T-helper 22 cell (primary cell): Measurements from ENCODE around the gene PLXDC2.
"Not testable (repeated sequence)": the region's sequence is repeated elsewhere in the genome, so short reads cannot be mapped to it uniquely, and the experiment has no call there.

ENCODE experiments used
- DNase-seq: peaks from one replicate; pipeline ENCODE4 v3.0.0-alpha.2; 2020; ENCODE audit warnings: low read depth

PLXDC2 gene

DNA sequence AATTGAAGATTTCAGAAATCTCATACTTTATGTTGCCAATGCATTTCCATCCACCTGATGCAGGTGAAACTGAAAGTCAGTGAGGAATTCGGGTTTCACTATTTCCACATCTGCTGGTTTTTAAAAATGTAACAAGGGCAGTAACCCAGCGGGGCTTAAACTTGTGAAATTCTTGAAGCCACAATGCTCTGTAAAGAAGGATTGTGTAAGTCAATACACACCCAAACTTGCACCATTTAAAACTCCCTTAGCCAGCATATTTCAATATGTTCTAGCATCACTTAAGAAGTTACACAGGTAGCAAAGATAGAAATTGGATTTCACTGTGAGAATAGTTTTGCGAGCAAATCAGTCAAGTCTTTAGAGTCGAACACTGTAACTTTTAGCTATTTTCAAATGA, 386.1 kb downstream of the PLXDC2 start:
- DNase-seq = no peak

DNA sequence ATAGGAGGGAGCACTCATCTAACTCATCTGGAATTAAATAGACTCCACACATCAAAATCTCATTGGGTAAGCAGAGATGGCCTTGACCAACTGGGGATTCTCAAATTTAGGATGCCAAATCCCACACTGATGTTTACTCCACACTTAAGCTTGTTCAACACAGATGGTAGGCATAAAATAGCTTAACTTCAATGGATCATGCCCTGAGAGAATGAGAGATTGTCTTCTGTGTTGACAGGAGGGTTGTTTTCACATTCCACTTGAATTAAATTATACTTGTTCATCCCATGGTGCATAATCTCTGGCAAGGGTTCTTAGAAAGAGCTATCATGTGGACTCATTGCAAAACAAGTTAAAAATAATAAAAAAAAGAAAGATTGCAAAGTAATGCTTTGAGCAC, 391.4 kb downstream of the PLXDC2 start:
- no peak for DNase-seq

DNA sequence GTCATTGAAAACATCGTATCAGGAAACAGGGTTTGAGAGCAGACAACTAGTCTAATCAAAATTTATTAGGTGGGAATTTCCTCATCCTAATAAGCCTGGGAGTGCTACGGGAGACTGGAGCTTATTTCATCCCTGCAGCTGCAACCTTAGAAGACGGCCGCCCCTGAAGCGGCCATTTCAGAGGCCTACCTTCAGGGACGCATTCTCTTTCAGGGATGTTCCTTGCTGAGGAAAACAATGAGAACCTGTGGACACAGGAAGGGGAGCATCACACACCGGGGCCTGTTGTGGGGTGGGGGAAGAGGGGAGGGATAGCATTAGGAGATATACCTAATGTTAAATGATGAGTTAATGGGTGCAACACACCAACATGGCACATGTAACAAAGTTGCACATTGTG, 392.9 kb downstream of the PLXDC2 start:
- not testable (repeated sequence) for DNase-seq

DNA sequence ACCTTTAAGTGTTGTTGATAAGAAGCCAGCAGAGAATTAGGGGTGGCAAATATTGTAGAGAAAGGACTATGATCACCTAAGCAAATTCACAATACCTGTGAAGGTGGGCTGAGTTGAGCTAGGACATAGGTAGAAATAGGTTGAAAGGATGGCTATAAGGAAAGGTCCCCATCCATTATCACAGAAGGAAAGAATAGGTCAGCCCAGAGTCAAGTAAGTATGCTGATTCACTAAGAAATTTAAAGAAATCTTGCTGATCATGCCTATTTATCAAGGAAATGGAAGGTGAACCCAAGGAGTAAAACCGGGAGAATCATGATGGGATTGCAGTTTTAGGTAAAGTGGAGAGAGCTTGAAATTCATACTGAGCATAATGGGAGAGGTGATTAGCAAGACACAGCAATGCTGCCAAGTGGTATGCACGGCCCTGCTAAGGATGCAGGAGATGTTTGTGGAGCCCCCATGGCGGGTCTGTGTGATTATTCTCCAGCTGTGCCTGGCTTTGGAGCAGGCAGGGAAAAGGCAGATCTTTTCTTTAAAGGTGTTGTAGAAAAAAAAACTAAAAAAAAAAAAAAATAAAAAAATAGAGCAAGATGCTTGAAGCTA, 399.4 kb downstream of the PLXDC2 start:
- no peak for DNase-seq

DNA sequence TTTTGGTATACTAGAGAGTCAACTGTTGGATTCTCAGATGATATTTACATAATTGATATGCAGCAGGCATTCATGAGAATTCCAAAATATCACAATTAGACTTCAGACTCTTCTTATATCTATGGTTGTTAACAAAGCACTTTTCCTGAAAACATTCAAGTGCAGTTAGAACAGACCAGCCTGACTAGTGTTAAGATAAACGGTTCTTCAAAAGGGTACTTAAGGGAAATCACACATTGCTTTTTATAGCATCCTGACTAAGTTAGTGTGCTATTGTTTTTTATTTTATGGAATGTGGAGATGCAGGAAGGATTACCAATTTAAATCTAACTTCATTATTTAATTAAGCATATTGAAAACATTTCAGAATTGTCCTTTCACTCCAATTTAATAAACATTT, 405.1 kb downstream of the PLXDC2 start:
- DNase-seq = no peak

DNA sequence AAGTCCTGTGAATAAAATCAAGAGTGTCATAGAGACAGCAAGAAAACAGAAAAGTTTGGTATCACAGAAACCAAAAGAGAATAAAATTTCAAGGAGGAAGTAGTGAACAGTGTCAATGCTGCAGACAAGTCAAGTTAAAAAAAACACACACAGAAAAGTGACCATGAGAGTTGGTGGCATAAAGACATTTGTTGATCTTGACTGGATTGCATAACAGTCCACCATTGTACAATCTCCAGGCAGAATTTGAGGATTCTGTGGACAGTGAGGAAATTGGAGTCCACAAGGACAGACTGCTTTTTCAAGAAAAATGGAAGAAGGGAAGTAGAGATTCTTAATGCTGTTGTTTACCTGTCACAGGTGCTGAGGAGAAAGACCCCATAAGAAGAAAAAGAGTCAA, 412.5 kb downstream of the PLXDC2 start:
- no peak for DNase-seq

DNA sequence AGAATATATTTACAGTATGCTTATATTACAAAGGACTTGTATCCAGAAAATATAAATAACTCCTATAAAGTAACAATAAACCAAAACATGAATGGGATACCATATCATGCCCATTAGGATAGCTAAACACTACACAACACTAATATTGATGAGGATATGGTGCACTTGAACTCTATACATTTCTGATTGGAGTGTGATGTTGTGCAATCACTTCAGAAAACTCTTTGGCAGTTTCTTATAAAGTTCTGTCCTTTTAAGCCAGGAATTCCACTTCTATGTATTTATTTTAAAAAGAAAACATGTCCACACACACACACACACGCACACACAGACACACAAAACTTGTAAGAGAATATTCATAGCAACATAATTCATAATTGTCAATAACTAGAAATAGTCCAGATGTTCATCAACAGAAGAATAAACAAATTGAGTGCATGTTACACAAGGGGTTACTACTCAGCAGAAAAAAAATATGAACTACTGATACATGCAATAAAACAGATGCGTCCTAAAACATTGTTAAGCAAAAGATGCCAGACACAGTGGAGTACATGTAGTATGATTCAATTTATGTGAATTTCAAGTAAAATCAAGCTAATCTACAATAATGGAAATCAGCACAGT, 416.0 kb downstream of the PLXDC2 start:
- DNase-seq = no peak

DNA sequence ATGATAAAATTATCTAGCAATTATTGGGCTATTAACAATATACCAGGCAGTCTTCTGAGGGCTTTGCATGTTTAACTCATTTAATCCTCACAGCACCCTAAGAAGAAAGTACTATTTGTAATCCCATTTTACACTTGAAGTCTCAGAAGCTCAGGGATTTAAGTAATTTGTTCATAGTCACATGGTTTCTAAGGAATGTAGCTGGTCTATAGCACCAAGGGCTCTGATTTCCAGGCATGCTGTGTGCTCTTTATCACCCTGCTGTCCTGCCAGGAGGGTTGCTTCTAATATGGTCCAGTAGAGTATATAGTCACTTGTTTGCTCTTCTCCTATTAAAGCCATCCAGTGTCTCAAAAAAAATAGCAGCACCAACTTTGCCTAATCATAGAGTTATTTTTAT, 417.2 kb downstream of the PLXDC2 start:
- DNase-seq = no peak

DNA sequence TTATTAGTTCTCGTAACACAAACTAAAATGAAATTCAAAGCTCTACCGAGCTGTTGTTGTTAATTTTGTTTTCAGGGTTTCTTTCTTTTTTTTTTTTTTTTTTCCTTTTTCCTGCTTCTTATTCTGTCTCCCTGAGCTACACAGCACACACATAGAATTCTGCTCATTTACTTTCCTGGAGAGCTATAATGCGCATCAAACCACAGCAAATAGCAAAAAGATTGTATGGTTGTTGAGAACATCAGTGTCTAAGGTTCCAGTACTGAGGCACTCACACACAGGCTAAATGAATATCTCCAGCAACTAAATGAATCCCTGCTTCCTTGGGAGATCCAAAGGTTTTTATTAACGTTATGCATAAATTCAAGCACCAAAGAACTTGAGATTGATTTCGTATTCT, 418.3 kb downstream of the PLXDC2 start:
- no peak for DNase-seq

DNA sequence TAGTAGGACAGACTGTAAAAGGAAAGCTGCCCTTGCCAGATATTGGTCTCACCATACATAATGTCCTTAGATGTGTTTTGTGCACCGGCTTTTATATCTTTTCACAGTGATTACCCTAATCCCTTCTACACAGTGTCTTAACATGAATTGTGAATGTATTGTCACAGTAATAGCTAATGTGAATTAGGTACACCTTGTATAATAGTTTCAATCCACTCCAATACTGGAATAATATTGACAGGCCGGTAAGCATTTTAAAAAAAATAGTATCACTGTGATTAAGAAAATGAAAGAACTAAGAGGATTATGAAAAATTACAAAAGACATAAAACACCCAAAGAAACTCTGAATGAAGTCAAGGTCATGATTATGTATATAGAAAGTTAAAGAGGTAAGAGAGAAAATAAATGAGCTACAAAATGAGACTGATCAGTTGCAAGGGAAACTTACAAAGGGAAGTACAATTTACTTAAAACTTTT, 420.9 kb downstream of the PLXDC2 start:
- no peak for DNase-seq

DNA sequence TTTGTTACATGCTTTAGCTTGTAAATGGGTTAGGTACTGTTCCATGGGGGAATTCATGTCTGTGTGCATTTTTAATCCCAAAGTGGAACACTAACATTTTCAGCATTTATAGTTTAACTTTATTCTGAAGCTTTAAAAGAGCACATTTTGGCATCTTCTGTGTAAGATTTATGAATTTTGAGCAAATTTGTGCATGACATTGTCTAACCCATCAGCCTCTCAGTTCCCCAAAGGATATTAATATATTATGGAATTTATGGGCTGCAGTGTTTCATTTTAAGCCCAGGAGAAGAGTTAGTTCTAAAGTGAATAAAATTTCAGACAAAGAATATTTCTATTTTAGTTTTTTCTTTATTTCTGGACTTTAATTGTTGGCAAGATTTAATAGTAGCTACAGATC, 421.4 kb downstream of the PLXDC2 start:
- no peak for DNase-seq

DNA sequence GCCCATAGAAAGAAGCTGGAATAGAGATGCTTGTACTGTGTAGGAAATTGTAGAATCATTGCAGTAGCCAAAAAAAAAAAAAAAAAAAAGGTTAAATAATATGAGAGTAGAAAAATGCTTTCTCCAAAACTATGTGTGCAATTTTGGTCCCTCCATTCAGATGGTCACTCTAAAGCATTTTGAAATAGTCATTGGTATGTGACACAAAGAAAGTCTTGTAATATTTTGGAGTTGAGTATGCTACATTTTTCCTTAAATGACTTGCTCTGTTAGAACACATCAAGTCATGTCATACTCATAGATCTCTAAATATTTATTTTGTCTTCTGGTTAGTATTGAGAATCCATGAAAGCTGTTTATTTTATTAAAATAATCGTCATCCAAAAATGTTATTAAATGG, 424.4 kb downstream of the PLXDC2 start:
- no peak for DNase-seq

DNA sequence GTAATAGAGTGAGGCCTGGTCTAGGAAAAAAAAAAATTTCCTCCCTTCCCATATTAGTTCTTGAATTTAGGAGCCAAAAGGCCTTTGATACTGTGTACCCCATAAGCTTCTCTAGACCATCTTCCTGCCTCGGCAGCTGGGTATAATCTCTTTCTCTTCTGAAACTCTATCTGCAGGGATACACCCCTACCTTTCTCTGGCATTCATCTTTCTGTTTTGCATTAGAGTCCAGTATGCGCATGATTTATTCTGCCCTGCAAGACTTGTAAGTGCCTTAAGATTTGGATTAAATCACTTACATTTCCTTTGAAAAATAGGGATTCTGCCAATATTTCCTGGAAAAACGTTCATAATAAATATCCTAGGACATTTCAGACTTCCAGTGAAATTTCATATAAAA, 431.2 kb downstream of the PLXDC2 start:
- DNase-seq = no peak

DNA sequence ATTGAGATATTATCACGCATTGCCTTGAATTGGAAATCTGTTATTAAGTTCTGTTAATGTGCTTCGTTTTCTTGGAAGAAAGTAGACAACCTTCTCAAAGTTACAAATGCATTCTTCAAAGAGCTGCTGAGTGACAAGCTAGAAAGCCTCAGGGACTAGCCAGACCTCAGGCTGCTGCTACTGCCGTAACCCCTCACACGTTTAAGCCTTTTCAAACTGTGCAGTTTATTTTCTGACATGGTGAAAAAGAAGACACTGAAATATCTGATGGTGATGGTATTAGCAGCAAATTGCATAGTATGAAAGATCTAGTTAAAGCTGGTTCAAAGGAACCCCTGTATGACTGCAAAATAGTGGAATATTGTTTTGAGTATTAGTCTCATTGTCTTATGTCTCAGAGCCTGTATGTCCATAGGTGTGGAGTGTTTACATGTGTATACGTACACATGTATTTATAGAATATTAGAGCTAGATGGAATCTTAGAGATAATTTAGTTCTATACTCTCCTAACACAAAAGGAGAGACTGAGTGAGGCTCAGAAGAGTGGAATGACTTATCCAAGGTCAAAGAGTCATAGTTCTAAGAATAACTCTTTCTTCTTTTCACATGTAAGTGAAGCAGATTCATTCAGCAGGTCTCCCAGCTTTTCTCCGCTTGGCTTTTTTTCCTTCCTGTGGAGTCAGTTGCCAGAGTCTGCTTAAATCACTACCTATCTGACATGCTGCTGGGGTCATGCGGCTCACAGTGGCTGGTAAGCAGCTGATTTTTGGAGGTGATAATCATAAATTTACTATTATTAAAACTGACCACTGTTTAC, 431.9 kb downstream of the PLXDC2 start:
- DNase-seq = no peak

DNA sequence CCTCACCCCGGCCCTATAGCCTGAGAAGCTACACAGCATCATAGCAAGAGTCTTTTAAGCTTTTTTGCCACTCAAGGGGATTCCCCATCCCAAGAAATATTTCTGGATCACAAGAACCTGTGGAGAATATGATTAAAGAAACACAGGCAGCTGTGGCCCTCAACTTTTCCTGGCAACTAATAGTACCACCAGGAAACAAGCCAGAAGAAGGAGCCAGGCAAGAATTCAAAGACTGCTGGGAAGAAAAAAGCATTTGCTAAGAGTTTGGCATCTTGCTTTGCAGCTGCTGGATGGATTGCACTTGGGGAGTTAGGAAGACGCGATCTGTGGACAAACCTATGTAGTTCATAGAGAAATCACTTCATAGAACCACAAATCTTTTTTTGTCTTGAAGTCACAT, 437.8 kb downstream of the PLXDC2 start:
- DNase-seq = no peak

DNA sequence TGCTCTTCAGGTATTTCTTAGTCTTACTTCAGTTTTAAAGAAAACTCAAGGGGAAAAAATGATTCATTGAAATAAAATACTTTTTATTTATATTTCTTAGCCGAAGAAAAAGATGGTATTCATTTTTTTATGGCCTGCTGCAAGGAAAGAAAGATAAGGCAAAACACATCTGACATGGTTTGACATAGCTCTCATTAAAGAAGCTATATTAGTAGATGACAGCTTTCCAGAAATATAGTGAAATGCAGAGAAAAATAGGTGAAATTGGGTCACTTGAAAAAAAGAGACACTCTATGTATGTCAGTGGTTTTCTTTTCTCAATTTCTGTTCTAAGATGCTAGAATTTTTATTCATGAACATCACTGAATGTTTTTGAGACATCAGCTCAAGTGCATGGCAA, 438.3 kb downstream of the PLXDC2 start:
- DNase-seq = no peak

DNA sequence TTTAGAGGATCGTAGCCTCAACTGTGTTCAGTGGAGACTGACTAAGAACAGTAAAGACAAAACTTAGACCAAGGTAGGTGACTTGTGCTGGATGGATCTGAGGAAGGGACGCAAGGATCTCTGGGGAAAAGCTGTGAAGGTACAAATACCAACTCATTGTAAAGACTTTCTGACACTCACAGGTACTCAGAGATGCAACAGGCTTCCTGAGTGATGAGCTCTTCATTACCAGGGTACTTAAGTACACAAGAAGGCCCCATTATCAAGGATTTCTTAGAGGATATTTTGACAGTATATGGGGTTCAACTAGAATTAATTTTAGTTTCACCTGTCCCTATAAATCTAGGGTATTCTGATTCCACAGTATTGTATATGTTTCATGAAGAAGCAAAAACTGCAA, 440.7 kb downstream of the PLXDC2 start:
- no peak for DNase-seq

DNA sequence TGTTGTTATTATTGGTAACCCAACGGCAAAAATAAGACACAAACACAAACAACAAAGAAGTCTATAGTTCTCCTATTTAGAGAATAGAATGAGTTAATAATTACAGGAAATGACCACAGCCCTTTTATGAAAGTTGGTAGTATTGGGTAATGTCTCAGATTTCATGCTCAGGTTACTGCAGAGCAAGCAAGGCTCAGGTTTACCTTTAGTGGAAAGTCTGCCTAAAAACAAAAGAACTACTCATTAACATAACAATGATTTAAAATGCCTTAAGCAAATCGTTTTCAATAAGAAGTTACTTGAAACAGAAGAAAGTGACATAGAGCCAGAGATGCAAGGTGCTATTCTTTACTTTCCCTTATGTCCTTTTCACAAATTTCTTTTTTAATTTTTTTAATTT, 441.2 kb downstream of the PLXDC2 start:
- DNase-seq = no peak

DNA sequence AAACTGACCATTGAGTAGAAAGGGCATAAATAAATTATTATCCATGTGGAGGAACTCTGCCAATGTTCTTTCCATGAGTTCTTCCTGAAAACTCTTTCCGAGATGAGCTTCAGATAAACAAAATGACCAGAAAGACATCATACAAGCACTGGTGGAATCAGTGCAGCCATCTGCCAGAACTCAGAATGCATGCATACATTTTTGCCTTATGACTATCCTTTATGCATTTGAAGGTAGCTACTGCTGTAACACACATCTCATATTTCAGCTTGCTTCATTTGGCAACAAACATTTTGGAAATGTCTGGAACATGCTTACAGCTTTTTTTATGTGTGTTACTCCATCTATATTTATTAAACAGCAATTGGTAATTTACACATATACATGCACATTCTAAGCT, 448.9 kb downstream of the PLXDC2 start:
- no peak for DNase-seq

DNA sequence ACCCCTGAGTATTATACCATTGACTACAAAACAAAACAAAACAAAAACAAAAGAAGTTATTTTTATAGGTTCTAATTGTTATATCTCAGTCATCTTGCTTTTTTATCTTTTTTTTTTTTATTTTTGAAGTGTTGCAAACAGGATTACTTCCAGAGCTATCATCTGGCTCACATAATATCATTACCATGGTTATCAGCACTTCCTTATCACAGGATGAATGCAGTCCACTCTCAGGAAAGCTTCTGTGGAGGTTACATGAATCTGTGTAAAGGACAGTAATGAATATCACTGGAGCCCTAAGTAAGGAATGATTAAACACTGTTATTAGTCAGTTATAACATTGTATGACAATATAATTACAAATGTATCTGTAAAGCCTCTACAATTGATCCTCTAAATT, 451.5 kb downstream of the PLXDC2 start:
- DNase-seq = no peak

DNA sequence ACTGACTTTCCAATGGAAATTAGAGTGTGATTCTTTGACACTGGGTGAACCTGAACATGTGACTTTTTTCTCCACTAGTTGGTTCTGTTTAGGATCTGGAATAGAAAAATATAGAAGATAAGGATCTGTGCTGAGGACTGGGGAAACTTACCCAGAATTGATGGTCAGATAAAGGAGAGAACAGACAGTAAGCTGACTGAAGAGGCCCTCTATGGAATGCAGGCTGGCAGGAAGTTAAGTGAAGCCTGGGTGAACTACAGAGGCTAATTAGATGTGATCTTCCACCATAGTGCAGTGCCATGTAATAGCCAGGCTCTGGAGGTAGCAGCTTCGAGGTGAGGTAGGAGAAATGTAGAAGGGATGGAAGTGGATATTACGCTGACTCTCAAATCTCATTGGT, 455.3 kb downstream of the PLXDC2 start:
- no peak for DNase-seq

DNA sequence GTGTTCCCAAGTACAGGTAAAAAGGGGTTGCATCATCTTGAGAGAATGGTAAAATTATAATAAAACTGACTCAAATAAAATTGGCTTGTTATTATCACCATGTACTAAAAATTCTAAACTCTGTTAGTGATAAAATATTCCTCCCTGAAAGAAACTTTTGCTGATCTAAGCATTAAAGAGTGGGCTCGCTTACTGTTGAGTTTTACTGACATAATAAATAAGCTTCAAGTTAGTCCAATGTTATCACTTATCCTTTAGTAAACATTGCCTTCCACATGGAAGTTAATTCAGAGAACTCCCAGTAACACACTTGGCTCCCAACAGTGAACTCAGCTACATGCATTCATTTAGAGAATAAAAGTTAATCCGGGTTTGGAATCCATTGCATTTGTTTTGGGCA, 456.4 kb downstream of the PLXDC2 start:
- DNase-seq = no peak

DNA sequence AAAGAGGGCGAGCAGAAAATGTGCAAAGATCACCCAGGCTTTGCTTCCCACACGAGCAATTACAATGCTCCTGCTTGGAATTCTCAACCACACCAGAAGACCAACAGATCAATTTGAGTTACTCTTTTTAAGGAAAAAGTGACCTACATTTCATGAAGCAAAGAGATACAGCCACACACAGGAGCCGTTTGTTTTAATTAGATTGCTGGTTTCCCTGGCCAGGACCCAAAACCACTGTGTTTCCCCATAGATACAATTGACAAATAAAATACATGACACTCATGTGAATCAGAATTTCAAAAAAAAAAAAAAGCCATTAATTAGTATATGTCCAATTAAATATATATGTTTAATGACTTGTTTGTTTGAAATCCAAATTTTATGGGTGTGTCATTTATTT, 458.3 kb downstream of the PLXDC2 start:
- no peak for DNase-seq
